ENCODE measurements around the gene CASKIN2. TPM values are rescaled to one million over a fixed set of nuclear protein-coding genes. Genes with fewer than 3 reads are reported as not detected.

The CASKIN2 gene
- total RNA-seq, 4 donors from 2014 or later, result 5.6 to 26.6 (median 10.2) TPM

GRCh38 chr17:75482098-75482942 is 33.0 kb downstream of the CASKIN2 start:
- no peak for TF ChIP-seq CTCF (IDR thresholded peaks at IDR 0.05; ENCODE audit: low read depth)

- TF ChIP-seq CTCF (IDR thresholded peaks at IDR 0.05; ENCODE audit: low read depth), result no peak
These were observed 33.9 kb downstream of the CASKIN2 start for GRCh38 chr17:75481194-75482068.

- TF ChIP-seq CTCF (IDR thresholded peaks at IDR 0.05; ENCODE audit: low read depth), result no peak
These were observed 35.1 kb downstream of the CASKIN2 start for GRCh38 chr17:75480281-75480680.

- no peak for TF ChIP-seq CTCF (IDR thresholded peaks at IDR 0.05; ENCODE audit: low read depth)
These were observed 36.8 kb downstream of the CASKIN2 start for GRCh38 chr17:75478508-75478907.

- no peak for TF ChIP-seq CTCF (IDR thresholded peaks at IDR 0.05; ENCODE audit: low read depth)
These were observed 38.4 kb downstream of the CASKIN2 start for GRCh38 chr17:75476752-75477489.

- TF ChIP-seq CTCF (IDR thresholded peaks at IDR 0.05; ENCODE audit: low read depth), result no peak
These were observed 39.1 kb downstream of the CASKIN2 start for GRCh38 chr17:75476271-75476671.
